OCI-LY1 (cell line): Measurements from ENCODE around the gene FA2H.

Experiments used
- H2AFZ ChIP-seq: fragments of 200-600 bp; sonication (generic), shearing (Covaris generic); 2 replicates; pipeline ENCODE4 v1.6.0; 2014; ENCODE audit warnings: antibody characterized with exemption, mild to moderate bottlenecking, low read length
- H3F3A ChIP-seq: fragments of 200-600 bp; sonication (generic), shearing (Covaris generic); 2 replicates; pipeline ENCODE4 v1.6.0; 2014; ENCODE audit warnings: mild to moderate bottlenecking, antibody characterized with exemption, low read length, moderate library complexity; ENCODE audit not compliant: insufficient read depth
- H3K27ac ChIP-seq: fragments of 200-600 bp; sonication (generic); 2 replicates; pipeline ENCODE4 v1.5.1; 2014; ENCODE audit warnings: low read length, mixed run types, mild to moderate bottlenecking, low read depth; ENCODE audit not compliant: poor library complexity, severe bottlenecking
- H3K27me3 ChIP-seq: fragments of 200-600 bp; sonication (generic); 2 replicates; pipeline ENCODE4 v1.6.0; 2014; ENCODE audit warnings: antibody characterized with exemption, mild to moderate bottlenecking, low read length, moderate library complexity; ENCODE audit not compliant: insufficient read depth
- H3K36me3 ChIP-seq: fragments of 200-600 bp; sonication (generic); 2 replicates; pipeline ENCODE4 v1.6.1; 2014; ENCODE audit warnings: mild to moderate bottlenecking, antibody characterized with exemption, low read length, moderate library complexity, mixed read lengths; ENCODE audit not compliant: insufficient read depth
- H3K4me1 ChIP-seq: fragments of 200-600 bp; sonication (generic); 2 replicates; pipeline ENCODE4 v1.5.1; 2014; ENCODE audit warnings: mild to moderate bottlenecking, low read length, moderate library complexity; ENCODE audit not compliant: insufficient read depth, severe bottlenecking
- H3K4me2 ChIP-seq: fragments of 200-600 bp; sonication (generic), shearing (Covaris generic); 2 replicates; pipeline ENCODE4 v1.6.1; 2014; ENCODE audit warnings: low read length
- H3K4me3 ChIP-seq: fragments of 200-600 bp; sonication (generic); 2 replicates; pipeline ENCODE4 v1.5.1; 2014; ENCODE audit warnings: low read length, low read depth, mild to moderate bottlenecking, mixed read lengths; ENCODE audit not compliant: poor library complexity, severe bottlenecking
- H3K79me2 ChIP-seq: fragments of 200-600 bp; shearing (Covaris generic); 2 replicates; pipeline ENCODE4 v1.6.1; 2016; ENCODE audit warnings: mixed run types, low read length, mixed read lengths; ENCODE audit not compliant: insufficient read depth
- H3K9ac ChIP-seq: fragments of 200-600 bp; sonication (generic), shearing (Covaris generic); 2 replicates; pipeline ENCODE4 v1.6.1; 2014; ENCODE audit warnings: mild to moderate bottlenecking, low read length, mixed read lengths
- H3K9me2 ChIP-seq: fragments of 200-600 bp; sonication (generic), shearing (Covaris generic); 2 replicates; pipeline ENCODE4 v1.6.1; 2014; ENCODE audit warnings: low read depth, mild to moderate bottlenecking, low read length, mixed read lengths
- H3K9me3 ChIP-seq: fragments of 200-600 bp; shearing (Covaris generic); 2 replicates; pipeline ENCODE4 v1.6.1; 2014; ENCODE audit warnings: low read length, mixed read lengths
- H4K20me1 ChIP-seq: fragments of 200-600 bp; sonication (generic), shearing (Covaris generic); 2 replicates; pipeline ENCODE4 v1.6.0; 2016; ENCODE audit warnings: mild to moderate bottlenecking, low read length; ENCODE audit not compliant: insufficient read depth
- EZH2 ChIP-seq: fragments of 200-600 bp; sonication (generic), shearing (Covaris generic); IDR thresholded peaks from 2 replicates; pipeline ENCODE4 v1.8.0; 2017; ENCODE audit warnings: borderline replicate concordance, mixed run types, mild to moderate bottlenecking, antibody characterized with exemption, low read length, moderate library complexity, mixed read lengths
- TF ChIP-seq, protein P1 (sequence below): fragments of 200-600 bp; sonication (generic), shearing (Covaris generic); IDR thresholded peaks from 2 replicates; pipeline ENCODE4 v1.5.1; 2017; ENCODE audit warnings: mild to moderate bottlenecking, antibody characterized with exemption, low read length, moderate library complexity, mixed read lengths

The FA2H gene

DNA sequence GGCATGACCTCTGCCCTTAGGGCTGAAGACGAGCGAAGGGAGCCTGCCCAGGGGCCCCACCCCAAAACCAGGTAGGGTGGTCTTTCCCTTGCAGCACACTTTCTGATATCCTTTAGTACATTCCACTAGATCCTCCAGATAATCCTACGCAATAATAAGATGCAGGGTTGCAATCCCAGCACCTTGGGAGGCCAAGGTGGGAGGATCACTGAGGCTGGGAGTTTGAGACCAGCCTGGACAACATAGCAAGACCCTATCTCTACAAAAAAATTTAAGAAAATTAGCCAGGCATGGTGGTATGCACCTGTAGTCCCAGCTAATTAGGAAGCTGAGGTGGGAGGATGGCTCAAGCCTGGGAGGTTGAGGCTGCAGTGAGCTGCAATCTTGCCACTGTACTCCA, 39.1 kb downstream of the FA2H start:
- H2AFZ ChIP-seq = no peak overlapping the region
- no peak overlapping the region for H3K4me2 ChIP-seq
- H3K4me3 ChIP-seq = no peak overlapping the region
- no peaks in the 10 kb centered on the region for H3K9me3 ChIP-seq
- 0 out of 2 replicates have a peak, but pooled peaks cover 8% of the 10 kb centered on the region for H3K27me3 ChIP-seq
- TF ChIP-seq, protein P1, sequence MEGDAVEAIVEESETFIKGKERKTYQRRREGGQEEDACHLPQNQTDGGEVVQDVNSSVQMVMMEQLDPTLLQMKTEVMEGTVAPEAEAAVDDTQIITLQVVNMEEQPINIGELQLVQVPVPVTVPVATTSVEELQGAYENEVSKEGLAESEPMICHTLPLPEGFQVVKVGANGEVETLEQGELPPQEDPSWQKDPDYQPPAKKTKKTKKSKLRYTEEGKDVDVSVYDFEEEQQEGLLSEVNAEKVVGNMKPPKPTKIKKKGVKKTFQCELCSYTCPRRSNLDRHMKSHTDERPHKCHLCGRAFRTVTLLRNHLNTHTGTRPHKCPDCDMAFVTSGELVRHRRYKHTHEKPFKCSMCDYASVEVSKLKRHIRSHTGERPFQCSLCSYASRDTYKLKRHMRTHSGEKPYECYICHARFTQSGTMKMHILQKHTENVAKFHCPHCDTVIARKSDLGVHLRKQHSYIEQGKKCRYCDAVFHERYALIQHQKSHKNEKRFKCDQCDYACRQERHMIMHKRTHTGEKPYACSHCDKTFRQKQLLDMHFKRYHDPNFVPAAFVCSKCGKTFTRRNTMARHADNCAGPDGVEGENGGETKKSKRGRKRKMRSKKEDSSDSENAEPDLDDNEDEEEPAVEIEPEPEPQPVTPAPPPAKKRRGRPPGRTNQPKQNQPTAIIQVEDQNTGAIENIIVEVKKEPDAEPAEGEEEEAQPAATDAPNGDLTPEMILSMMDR = no peak
- TF ChIP-seq EZH2 = no peak
- no peaks in the 10 kb centered on the region for H3K79me2 ChIP-seq
- H3F3A ChIP-seq = no peaks in the 10 kb centered on the region
- H3K9me2 ChIP-seq = no peaks in the 10 kb centered on the region
- no peak overlapping the region for H3K27ac ChIP-seq
- no peaks in the 10 kb centered on the region for H3K4me1 ChIP-seq
- no peaks in the 10 kb centered on the region for H4K20me1 ChIP-seq
- no peak overlapping the region for H3K9ac ChIP-seq
- H3K36me3 ChIP-seq = no peaks in the 10 kb centered on the region

DNA sequence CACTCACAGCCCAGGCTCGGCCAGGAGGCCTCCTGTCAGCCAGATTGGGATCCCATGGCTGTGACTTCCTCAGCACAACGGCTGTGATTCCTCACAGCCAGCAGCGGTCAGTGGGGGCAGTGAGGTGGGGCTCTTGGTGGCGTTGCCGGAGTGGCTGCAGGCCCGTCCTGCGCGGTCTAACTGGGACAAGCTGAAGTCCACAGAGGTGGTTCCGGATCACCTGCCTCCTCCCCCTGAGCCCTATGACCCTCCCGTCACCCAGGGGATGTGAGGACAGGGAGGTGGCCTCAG, 39.5 kb downstream of the FA2H start:
- Histone ChIP-seq H3K79me2 (no peaks in the 10 kb centered on the region), H2AFZ (no peak overlapping the region), H3K4me3 (no peak overlapping the region), H4K20me1 (no peaks in the 10 kb centered on the region), H3K4me2 (no peak overlapping the region), H3K27ac (no peak overlapping the region), H3K9ac (no peak overlapping the region), H3K9me2 (no peaks in the 10 kb centered on the region), H3K4me1 (no peaks in the 10 kb centered on the region), H3K36me3 (no peaks in the 10 kb centered on the region), H3K9me3 (no peaks in the 10 kb centered on the region), H3F3A (no peaks in the 10 kb centered on the region), H3K27me3 (0 out of 2 replicates have a peak, but pooled peaks cover 8% of the 10 kb centered on the region)
- TF ChIP-seq, protein P1 = no peak
- TF ChIP-seq EZH2 = no peak

DNA sequence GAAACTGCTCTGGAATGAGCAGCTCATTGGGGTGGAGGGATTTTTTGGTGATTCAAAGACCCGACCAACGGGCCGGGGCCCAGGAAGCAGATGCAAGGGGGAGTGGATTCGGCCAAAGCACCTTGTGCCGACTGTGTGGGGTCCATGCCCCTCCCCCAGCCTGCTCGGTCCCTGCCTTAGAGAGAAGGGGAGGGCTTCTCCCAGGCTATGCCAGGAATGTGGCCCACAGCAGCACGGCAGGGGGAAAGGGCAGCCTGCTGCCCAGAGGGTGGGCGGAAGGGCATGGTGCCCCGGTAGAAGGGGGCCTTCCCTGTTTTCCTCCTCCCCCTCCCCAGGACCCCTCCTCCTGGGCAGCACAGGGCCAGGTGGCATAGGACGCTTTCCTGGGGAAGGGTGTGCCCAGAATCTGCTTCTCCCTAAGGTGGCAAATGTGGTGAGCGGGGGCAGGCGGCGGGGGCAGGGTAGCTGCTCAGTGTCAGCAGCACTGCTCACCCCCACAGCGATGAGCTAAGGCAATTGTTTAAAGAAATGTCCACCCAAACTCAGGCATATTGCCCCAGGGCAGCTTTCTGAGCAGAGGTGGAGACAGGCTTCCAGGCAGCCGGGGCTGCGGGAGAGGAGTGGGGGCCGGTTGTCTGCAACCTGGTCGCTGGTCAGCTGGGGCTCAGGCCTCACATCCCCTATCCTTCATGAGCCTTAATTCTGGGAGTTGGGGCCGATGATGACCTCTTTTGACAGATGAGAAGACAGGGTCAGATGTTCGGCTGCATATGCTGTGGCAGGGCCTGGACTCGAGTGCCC, 40.1 kb downstream of the FA2H start:
- Histone ChIP-seq H3K9me2 (no peaks in the 10 kb centered on the region), H3K4me1 (no peaks in the 10 kb centered on the region), H3K9ac (no peak overlapping the region), H3K9me3 (no peaks in the 10 kb centered on the region), H3K27ac (no peak overlapping the region), H3F3A (no peaks in the 10 kb centered on the region), H3K36me3 (no peaks in the 10 kb centered on the region), H3K79me2 (no peaks in the 10 kb centered on the region), H3K27me3 (0 out of 2 replicates have a peak, but pooled peaks cover 8% of the 10 kb centered on the region), H4K20me1 (no peaks in the 10 kb centered on the region), H3K4me3 (no peak overlapping the region), H3K4me2 (no peak overlapping the region), H2AFZ (no peak overlapping the region)
- TF ChIP-seq EZH2 = no peak
- TF ChIP-seq, protein P1 = no peak
